ENCODE data around the gene FKRP. TPM values are rescaled to one million over a fixed set of nuclear protein-coding genes. Genes with fewer than 3 reads are reported as not detected.

Gene FKRP
- total RNA-seq, 1 donor from 2014 or later, result 14.2 TPM

DNA sequence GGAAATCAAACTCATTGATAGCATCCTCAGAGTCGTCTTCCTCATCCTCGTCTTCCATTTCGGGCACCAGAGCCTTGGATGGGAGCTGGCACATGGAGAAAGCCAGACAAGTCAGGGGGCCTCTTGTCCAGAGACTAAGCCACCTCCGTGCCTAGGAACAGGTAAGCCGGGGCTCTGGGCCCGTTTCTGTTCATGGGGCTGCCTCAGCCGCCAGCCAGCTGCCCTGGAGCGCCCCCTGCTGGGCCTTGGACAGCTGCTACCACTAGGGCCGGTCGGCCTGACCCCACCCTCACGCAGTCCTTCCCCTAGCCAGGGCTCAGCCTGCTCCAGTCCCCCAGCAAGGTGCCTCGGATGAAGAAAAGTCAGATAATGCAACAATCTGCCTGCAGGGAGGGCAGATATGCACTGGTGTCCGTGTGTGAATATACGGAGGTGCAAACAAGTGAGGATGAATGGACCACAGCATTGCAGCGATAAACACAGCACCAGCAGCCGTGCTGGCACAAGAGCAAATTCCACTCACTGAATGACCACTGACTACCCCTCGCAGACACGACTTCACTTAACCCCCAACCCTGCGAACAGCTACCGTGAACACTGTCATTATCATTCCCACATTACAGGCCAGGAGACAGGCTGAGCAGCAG lies 17.0 kb upstream of the FKRP start:
- Histone ChIP-seq H3K9me3 (no peaks in the 10 kb centered on the region), H3K27ac (no peak overlapping the region), H3K27me3 (no peaks in the 10 kb centered on the region), H3K4me3 (peak overlapping the region; percentile 14), H3K4me1 (peaks cover 25% of the 10 kb centered on the region), H3K36me3 (peaks cover 86% of the 10 kb centered on the region)
- ATAC-seq (peak; percentile 74), DNase-seq (peak; percentile 88)
- TF ChIP-seq, protein P1, sequence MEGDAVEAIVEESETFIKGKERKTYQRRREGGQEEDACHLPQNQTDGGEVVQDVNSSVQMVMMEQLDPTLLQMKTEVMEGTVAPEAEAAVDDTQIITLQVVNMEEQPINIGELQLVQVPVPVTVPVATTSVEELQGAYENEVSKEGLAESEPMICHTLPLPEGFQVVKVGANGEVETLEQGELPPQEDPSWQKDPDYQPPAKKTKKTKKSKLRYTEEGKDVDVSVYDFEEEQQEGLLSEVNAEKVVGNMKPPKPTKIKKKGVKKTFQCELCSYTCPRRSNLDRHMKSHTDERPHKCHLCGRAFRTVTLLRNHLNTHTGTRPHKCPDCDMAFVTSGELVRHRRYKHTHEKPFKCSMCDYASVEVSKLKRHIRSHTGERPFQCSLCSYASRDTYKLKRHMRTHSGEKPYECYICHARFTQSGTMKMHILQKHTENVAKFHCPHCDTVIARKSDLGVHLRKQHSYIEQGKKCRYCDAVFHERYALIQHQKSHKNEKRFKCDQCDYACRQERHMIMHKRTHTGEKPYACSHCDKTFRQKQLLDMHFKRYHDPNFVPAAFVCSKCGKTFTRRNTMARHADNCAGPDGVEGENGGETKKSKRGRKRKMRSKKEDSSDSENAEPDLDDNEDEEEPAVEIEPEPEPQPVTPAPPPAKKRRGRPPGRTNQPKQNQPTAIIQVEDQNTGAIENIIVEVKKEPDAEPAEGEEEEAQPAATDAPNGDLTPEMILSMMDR (IDR thresholded peaks at IDR 0.05), result peak; percentile 95
- intact Hi-C loops (cut with DNase I), result no loop called here

DNA sequence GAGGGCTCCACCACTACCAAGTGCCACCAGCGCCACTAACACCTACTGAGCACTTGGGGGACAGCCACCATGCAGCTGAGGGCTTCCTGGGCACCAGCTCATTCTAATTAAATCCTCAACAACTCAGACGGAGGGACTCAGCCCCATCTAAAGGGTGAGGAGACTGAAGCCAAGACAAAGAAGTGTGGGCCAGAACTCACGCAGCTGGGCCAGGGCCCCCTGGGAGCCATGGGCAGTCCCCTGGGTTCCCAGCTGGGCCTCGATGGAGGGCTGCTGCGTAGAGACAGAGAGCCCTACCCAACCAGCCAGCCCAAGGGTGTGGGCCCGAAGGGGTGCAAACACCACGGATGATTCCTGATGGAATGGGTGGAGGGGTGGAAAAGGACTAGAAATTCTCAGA lies 16.2 kb upstream of the FKRP start:
- no peak for ATAC-seq
- intact Hi-C loops (cut with DNase I), result no loop called here
- TF ChIP-seq, protein P1 (IDR thresholded peaks at IDR 0.05), result no peak

DNA sequence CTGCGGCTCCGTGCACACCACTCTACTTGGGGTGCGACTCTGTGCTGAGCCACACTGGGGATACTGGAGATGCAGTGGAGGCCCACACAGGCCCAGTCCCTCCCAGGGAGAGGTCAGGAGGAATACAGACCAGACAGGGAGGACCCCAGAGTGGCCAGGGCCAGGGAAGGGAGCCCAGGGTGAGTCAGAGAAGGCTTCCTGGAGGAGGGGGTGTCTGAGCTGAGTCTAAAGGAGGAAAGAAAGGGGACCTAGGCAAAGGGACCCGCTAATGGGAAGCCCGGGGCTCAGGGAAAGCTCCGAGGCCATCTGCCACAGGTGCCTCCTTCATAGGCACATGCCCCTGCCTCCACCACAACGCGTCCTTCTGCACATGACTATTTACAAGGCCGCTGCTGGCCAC lies 15.7 kb upstream of the FKRP start:
- Histone ChIP-seq H3K4me1 (peaks cover 29% of the 10 kb centered on the region), H3K27me3 (no peaks in the 10 kb centered on the region), H3K9me3 (no peaks in the 10 kb centered on the region), H3K36me3 (peaks cover 85% of the 10 kb centered on the region), H3K27ac (no peak overlapping the region), H3K4me3 (no peak overlapping the region)
- ATAC-seq (no peak), DNase-seq (no peak)
- intact Hi-C loops (cut with DNase I), result no loop called here
- TF ChIP-seq, protein P1 (IDR thresholded peaks at IDR 0.05), result no peak

More for the DNA sequence above, 16.2 kb upstream of the FKRP start:
- Histone ChIP-seq H3K9me3 (no peaks in the 10 kb centered on the region), H3K27me3 (no peaks in the 10 kb centered on the region), H3K27ac (no peak overlapping the region), H3K4me1 (peaks cover 25% of the 10 kb centered on the region), H3K4me3 (no peak overlapping the region), H3K36me3 (peaks cover 86% of the 10 kb centered on the region)
- DNase-seq, result no peak

DNA sequence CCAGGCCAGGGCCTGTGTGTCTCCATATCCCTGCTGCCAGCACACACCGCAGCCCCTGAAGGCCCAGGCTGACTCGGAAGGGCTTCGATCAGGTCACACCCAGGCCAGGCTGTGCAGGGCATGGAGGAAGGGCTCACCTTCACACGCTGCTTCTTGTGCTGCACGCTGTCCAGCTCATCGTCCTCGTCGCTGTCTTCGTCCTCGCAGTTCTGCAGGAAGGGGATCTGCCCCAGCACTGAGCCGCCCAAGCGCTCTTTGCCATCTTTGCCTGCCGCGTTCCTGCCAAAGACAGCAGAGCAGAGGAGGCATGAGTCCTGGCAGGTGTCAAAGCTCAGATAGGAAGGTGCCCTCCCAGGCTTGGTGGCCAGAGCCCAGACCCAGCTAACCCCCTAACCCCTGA lies 15.3 kb upstream of the FKRP start:
- TF ChIP-seq, protein P1 (IDR thresholded peaks at IDR 0.05), result no peak
- peaks cover 85% of the 10 kb centered on the region for H3K36me3 ChIP-seq
- H3K4me1 ChIP-seq, result peaks cover 29% of the 10 kb centered on the region
- ATAC-seq (no peak), DNase-seq (peak; percentile 62)
- H3K27me3 ChIP-seq, result no peaks in the 10 kb centered on the region
- no peak overlapping the region for H3K4me3 ChIP-seq
- no peak overlapping the region for H3K27ac ChIP-seq
- intact Hi-C loops (cut with DNase I), result no loop called here
- H3K9me3 ChIP-seq, result no peaks in the 10 kb centered on the region

DNA sequence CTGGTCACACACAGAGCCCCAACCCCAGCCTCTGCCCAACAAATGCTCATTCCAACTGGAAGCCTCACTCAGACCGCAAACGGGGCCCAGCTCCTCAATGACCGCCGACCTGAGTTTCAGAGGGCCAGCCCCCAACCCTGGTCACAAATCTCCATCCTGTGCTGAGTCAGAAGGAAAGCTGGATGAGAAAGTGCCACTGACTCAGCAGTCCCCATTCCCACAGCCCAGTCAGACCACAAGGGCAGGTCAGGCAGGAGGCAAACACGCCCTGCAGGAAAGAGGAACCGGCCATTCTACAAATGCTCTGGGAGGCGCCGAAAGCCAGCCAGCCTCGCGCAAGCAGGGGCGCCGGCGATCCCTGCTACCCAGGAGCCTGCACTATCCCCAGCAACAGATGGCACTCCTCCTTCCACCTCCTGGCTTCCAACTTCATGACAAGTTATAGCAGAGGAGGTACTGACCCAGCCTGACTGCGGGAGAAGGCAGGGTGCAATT lies 14.8 kb upstream of the FKRP start:
- intact Hi-C loops (cut with DNase I), result no loop called here
- peaks cover 85% of the 10 kb centered on the region for H3K36me3 ChIP-seq

More for the DNA sequence above, 14.8 kb upstream of the FKRP start:
- ATAC-seq (peak; percentile 60), DNase-seq (peak; percentile 71)
- Histone ChIP-seq H3K27me3 (no peaks in the 10 kb centered on the region), H3K27ac (no peak overlapping the region), H3K4me1 (peaks cover 32% of the 10 kb centered on the region), H3K9me3 (no peaks in the 10 kb centered on the region), H3K4me3 (no peak overlapping the region)
- TF ChIP-seq, protein P1 (IDR thresholded peaks at IDR 0.05), result no peak

Measured in upper lobe of right lung (tissue), 1 donor.